BE2C (cell line): ENCODE results near the gene RMI2.

Experiments used
- DNase-seq: peaks from one replicate; pipeline ENCODE4 v3.0.0-alpha.2; 2020
- H3K27me3 ChIP-seq: fragments of 250-450 bp; sonication (Bioruptor Pico); 2 replicates; pipeline ENCODE4 v1.5.1; 2020; ENCODE audit warnings: mild to moderate bottlenecking
- H3K36me3 ChIP-seq: fragments of 250-450 bp; sonication (Bioruptor Pico); 2 replicates; pipeline ENCODE4 v1.5.1; 2020; ENCODE audit warnings: mild to moderate bottlenecking
- H3K4me1 ChIP-seq: fragments of 250-450 bp; sonication (Bioruptor Pico); 2 replicates; pipeline ENCODE4 v1.5.1; 2020
- H3K4me3 ChIP-seq: 2 replicates; pipeline ENCODE4 v1.5.1; 2011; ENCODE audit warnings: low read depth, low read length
- H3K9me3 ChIP-seq: fragments of 250-450 bp; sonication (Bioruptor Pico); 2 replicates; pipeline ENCODE4 v1.5.1; 2020
- CTCF ChIP-seq: IDR thresholded peaks from 2 replicates; pipeline ENCODE4 v1.5.1; 2012; ENCODE audit warnings: mild to moderate bottlenecking, low read depth, low read length

RMI2 gene

GRCh38 chr16:11386791-11387546 is 41.7 kb downstream of the RMI2 start:
- peak; percentile 71 for DNase-seq
- H3K4me1 ChIP-seq = no peaks in the 10 kb centered on the region
- TF ChIP-seq CTCF = peak; percentile 65
- H3K4me3 ChIP-seq = no peak overlapping the region
- H3K27me3 ChIP-seq = no peaks in the 10 kb centered on the region
- H3K9me3 ChIP-seq = no peaks in the 10 kb centered on the region
- H3K36me3 ChIP-seq = no peaks in the 10 kb centered on the region

- no peaks in the 10 kb centered on the region for H3K36me3 ChIP-seq
- DNase-seq = no peak
- no peak for TF ChIP-seq CTCF
- no peak overlapping the region for H3K4me3 ChIP-seq
- H3K27me3 ChIP-seq = no peaks in the 10 kb centered on the region
- H3K4me1 ChIP-seq = no peaks in the 10 kb centered on the region
- H3K9me3 ChIP-seq = no peaks in the 10 kb centered on the region
These were observed 43.8 kb downstream of the RMI2 start for GRCh38 chr16:11389083-11389482.

- no peaks in the 10 kb centered on the region for H3K4me1 ChIP-seq
- H3K9me3 ChIP-seq = no peaks in the 10 kb centered on the region
- DNase-seq = no peak
- TF ChIP-seq CTCF = no peak
- H3K27me3 ChIP-seq = no peaks in the 10 kb centered on the region
- no peaks in the 10 kb centered on the region for H3K36me3 ChIP-seq
- no peak overlapping the region for H3K4me3 ChIP-seq
These were observed 44.6 kb downstream of the RMI2 start for GRCh38 chr16:11389631-11390565.

- Histone ChIP-seq H3K4me1 (no peaks in the 10 kb centered on the region), H3K27me3 (no peaks in the 10 kb centered on the region), H3K36me3 (no peaks in the 10 kb centered on the region), H3K4me3 (no peak overlapping the region), H3K9me3 (no peaks in the 10 kb centered on the region)
- TF ChIP-seq CTCF = no peak
- no peak for DNase-seq
These were observed 45.6 kb downstream of the RMI2 start for GRCh38 chr16:11390573-11391495.

- H3K4me1 ChIP-seq = no peaks in the 10 kb centered on the region
- no peak for DNase-seq
- no peak for TF ChIP-seq CTCF
These were observed 46.3 kb downstream of the RMI2 start for GRCh38 chr16:11391576-11391975.

More at GRCh38 chr16:11391576-11391975, 46.3 kb downstream of the RMI2 start:
- Histone ChIP-seq H3K36me3 (no peaks in the 10 kb centered on the region), H3K27me3 (no peaks in the 10 kb centered on the region), H3K4me3 (no peak overlapping the region), H3K9me3 (no peaks in the 10 kb centered on the region)
